PC-3 (cell line): ENCODE results near the gene IGF2BP2. TPM values are rescaled to one million over a fixed set of nuclear protein-coding genes. Genes with fewer than 3 reads are reported as not detected.

Experiments used
- ATAC-seq: fragments of 200-7000 bp; cut with Tn5 transposase; 2 replicates; pipeline ENCODE4 v1.9.1; 2020; ENCODE audit warnings: mild to moderate bottlenecking, moderate library complexity
- BruUV-seq: library from RNA; stranded (reverse); fragments of 400-500 nt; replicated peaks from 2 replicates; lab custom pipeline; 2021; lab: Mats Ljungman, UMichigan
- CTCF ChIA-PET: fragments of 300-600 bp; sonication (Branson Sonifier 250); formaldehyde crosslinking; loops from one replicate; lab custom pipeline; 2022; ENCODE audit warnings: antibody characterized with exemption; lab: Charles Lee
- POLR2A ChIA-PET: fragments of 300-600 bp; sonication (Branson Sonifier 250); formaldehyde crosslinking; loops from one replicate; lab custom pipeline; 2022; ENCODE audit warnings: antibody characterized with exemption; ENCODE audit not compliant: unreplicated experiment; lab: Charles Lee
- DNase-seq: peaks from one replicate; pipeline ENCODE4 v3.0.0-alpha.2; 2015
- H2AFZ ChIP-seq: fragments of 300-600 bp; sonication (generic); 2 replicates; pipeline ENCODE4 v1.6.0; 2016; ENCODE audit warnings: antibody characterized with exemption, low read length
- H3F3A ChIP-seq: fragments of 300-600 bp; sonication (generic); one replicate; pipeline ENCODE4 v1.6.0; 2017; ENCODE audit warnings: antibody characterized with exemption, low read length, control low read depth, mild to moderate bottlenecking; ENCODE audit not compliant: unreplicated experiment
- H3K27ac ChIP-seq: fragments of 300-600 bp; sonication (generic); 2 replicates; pipeline ENCODE4 v1.5.1; 2016; ENCODE audit warnings: mild to moderate bottlenecking, low read length
- H3K27me3 ChIP-seq: fragments of 300-600 bp; sonication (generic); 2 replicates; pipeline ENCODE4 v1.6.1; 2016; ENCODE audit warnings: low read length, mixed read lengths
- H3K36me3 ChIP-seq: fragments of 300-600 bp; sonication (generic); 2 replicates; pipeline ENCODE4 v1.6.1; 2016; ENCODE audit warnings: low read depth, mixed run types, low read length, mixed read lengths
- H3K4me1 ChIP-seq: fragments of 300-600 bp; sonication (generic); 2 replicates; pipeline ENCODE4 v1.5.1; 2016; ENCODE audit warnings: low read length; ENCODE audit not compliant: insufficient read depth
- H3K4me2 ChIP-seq: fragments of 300-600 bp; sonication (generic); 2 replicates; pipeline ENCODE4 v1.6.0; 2016; ENCODE audit warnings: low read length
- H3K4me3 ChIP-seq: fragments of 300-600 bp; sonication (generic); 2 replicates; pipeline ENCODE4 v1.5.1; 2016; ENCODE audit warnings: mild to moderate bottlenecking, low read length, mixed read lengths
- H3K79me2 ChIP-seq: fragments of 300-600 bp; sonication (generic); 2 replicates; pipeline ENCODE4 v1.6.1; 2017; ENCODE audit warnings: low read length, mixed read lengths
- H3K9ac ChIP-seq: fragments of 300-600 bp; sonication (generic); 2 replicates; pipeline ENCODE4 v1.6.0; 2016; ENCODE audit warnings: mild to moderate bottlenecking, low read length
- H3K9me2 ChIP-seq: fragments of 300-600 bp; sonication (generic); replicated peaks from 2 replicates; pipeline ENCODE4 v1.6.1; 2016; ENCODE audit warnings: mixed run types, low read length, mixed read lengths
- H3K9me3 ChIP-seq: fragments of 300-600 bp; sonication (generic); 2 replicates; pipeline ENCODE4 v1.6.1; 2016; ENCODE audit warnings: low read length, mixed read lengths
- H4K20me1 ChIP-seq: fragments of 300-600 bp; sonication (generic); 2 replicates; pipeline ENCODE4 v1.6.1; 2016; ENCODE audit warnings: low read length, mixed read lengths
- CTCF ChIP-seq: fragments of 300-600 bp; sonication (generic); conservative IDR thresholded peaks from 2 replicates; pipeline ENCODE4 v1.5.1; 2017; ENCODE audit warnings: antibody characterized with exemption, low read depth, mild to moderate bottlenecking, low read length
- EZH2 ChIP-seq: fragments of 300-600 bp; sonication (generic); IDR thresholded peaks from one replicate; pipeline ENCODE4 v1.6.1; 2017; ENCODE audit warnings: antibody characterized with exemption, mild to moderate bottlenecking, low read length; ENCODE audit not compliant: unreplicated experiment
- EZH2phosphoT487 ChIP-seq: fragments of 300-600 bp; sonication (generic); IDR thresholded peaks from 2 replicates; pipeline ENCODE4 v1.6.1; 2018; ENCODE audit warnings: mild to moderate bottlenecking, antibody characterized with exemption, low read length, borderline replicate concordance
- intact Hi-C: fragments of 100-400 bp; cut with micrococcal nuclease; formaldehyde crosslinking; loops from 2 replicates; pipeline ENCODE4 v1.9.0; 2023
- total RNA-seq: library from RNA; depleted of rRNA; stranded (reverse); fragments of >200 nt; gene quantifications from 2 replicates; pipeline ENCODE4 v1.2.3, GENCODE V29; 2014

Gene IGF2BP2
- total RNA-seq, 1 experiment from 2014 or later, result 81.2 TPM

DNA sequence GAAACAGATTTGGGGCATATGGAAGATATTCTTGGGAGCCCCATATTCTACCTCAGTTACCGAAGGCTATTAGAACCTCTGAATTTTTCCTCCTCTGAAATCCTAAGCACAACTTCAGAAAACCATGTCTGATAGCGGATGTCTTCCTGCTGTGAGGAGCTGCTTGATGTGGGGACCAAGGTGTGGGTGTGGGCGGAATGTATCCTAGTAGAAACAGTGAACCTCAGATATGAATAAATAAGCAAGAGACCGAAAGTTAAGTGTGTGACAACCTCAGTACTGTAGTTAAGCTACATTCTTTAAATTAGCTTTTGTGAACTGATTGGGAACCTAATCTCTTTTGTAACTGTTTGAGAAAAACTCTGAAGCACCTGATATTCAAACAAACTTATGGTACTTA is 191.8 kb downstream of the IGF2BP2 start:
- Histone ChIP-seq H3K27ac (no peak overlapping the region), H3K36me3 (no peaks in the 10 kb centered on the region; the same call in 1 of the 2 replicates), H3K9ac (no peak overlapping the region), H3K9me3 (no peaks in the 10 kb centered on the region), H2AFZ (no peak overlapping the region), H3K79me2 (no peaks in the 10 kb centered on the region), H3F3A (no peaks in the 10 kb centered on the region), H4K20me1 (no peaks in the 10 kb centered on the region), H3K4me2 (no peak overlapping the region), H3K9me2 (no peaks in the 10 kb centered on the region), H3K4me1 (peaks cover 13% of the 10 kb centered on the region), H3K27me3 (no peaks in the 10 kb centered on the region), H3K4me3 (no peak overlapping the region)
- TF ChIP-seq EZH2 (no peak), CTCF (no peak), EZH2phosphoT487 (no peak)
- ChIA-PET POLR2A (no interaction called here), CTCF (interaction anchor here (0.7 kb wide), 1 partner anchor 15 kb away, joined by 3 read pairs; no protein-coding TSS in a partner anchor)
- ATAC-seq (no peak), DNase-seq (no peak)
- BruUV-seq, result no TSS peak
- intact Hi-C loops, result loop anchor here (5.0 kb wide), 1 partner anchor 46 kb away; the partner anchor contains the start of gene SENP2

GRCh38 chr3:185631508-185632206 is 193.2 kb downstream of the IGF2BP2 start:
- peaks cover 13% of the 10 kb centered on the region for H3K4me1 ChIP-seq
- no TSS peak for BruUV-seq

More at GRCh38 chr3:185631508-185632206, 193.2 kb downstream of the IGF2BP2 start:
- ATAC-seq (no peak), DNase-seq (peak; percentile 21)
- no peaks in the 10 kb centered on the region for H4K20me1 ChIP-seq
- no peaks in the 10 kb centered on the region for H3F3A ChIP-seq
- H3K9me2 ChIP-seq, result no peaks in the 10 kb centered on the region
- H2AFZ ChIP-seq, result no peak overlapping the region
- H3K4me2 ChIP-seq, result no peak overlapping the region
- H3K27me3 ChIP-seq, result no peaks in the 10 kb centered on the region
- H3K36me3 ChIP-seq, result no peaks in the 10 kb centered on the region; the same call in 1 of the 2 replicates
- no peak overlapping the region for H3K27ac ChIP-seq
- H3K9ac ChIP-seq, result no peak overlapping the region
- H3K79me2 ChIP-seq, result no peaks in the 10 kb centered on the region
- no peaks in the 10 kb centered on the region for H3K9me3 ChIP-seq
- no peak overlapping the region for H3K4me3 ChIP-seq
- CTCF ChIA-PET, result interaction anchor here (0.6 kb wide), 1 partner anchor 978 kb away, joined by 12 read pairs; no protein-coding TSS in a partner anchor
- TF ChIP-seq CTCF, result no peak
- no peak for TF ChIP-seq EZH2
- no peak for TF ChIP-seq EZH2phosphoT487
- POLR2A ChIA-PET, result no interaction called here
- intact Hi-C loops, result loop anchor here (5.0 kb wide), 1 partner anchor 44 kb away; the partner anchor contains the start of gene SENP2
